ENCODE results near the gene ZNF653. TPM values are rescaled to one million over a fixed set of nuclear protein-coding genes. Genes with fewer than 3 reads are reported as not detected.
A peak's percentile ranks its signal among the peaks of the same experiment; 100 is the strongest.

ZNF653 gene
- total RNA-seq, 1 donor from 2014 or later = 12.5 TPM

DNA sequence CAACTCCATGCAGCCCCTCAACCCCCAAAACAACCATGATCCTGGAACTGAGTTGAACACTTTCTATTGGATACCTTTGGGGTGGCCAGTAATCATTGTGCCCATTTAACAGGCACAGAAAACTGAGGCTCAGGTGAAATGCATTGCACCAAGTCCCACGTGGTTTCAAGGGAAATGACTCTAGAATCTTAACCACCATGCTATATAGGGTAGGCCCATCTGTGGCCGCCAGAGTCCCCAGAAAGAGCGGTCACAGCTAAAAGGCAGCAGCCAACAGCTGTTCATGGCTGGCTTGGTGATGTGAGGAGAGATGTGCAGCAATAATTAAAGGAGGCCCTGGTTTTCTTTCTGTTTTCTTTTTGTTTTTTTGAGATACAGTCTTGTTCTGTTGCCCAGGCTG lies 35.6 kb upstream of the ZNF653 start:
- peaks cover 28% of the 10 kb centered on the region for H3K4me1 ChIP-seq
- peak overlapping the region; percentile 43 to 56 for H3K4me3 ChIP-seq
- no peaks in the 10 kb centered on the region for H3K27me3 ChIP-seq
- H3K9me3 ChIP-seq = no peaks in the 10 kb centered on the region
- TF ChIP-seq POLR2A (IDR thresholded peaks at IDR 0.05) = no peak
- TF ChIP-seq POLR2AphosphoS5 (IDR thresholded peaks at IDR 0.05; ENCODE audit: insufficient read depth in 1 of 2, low read depth in 1 of 2) = no peak
- TF ChIP-seq, protein P1, sequence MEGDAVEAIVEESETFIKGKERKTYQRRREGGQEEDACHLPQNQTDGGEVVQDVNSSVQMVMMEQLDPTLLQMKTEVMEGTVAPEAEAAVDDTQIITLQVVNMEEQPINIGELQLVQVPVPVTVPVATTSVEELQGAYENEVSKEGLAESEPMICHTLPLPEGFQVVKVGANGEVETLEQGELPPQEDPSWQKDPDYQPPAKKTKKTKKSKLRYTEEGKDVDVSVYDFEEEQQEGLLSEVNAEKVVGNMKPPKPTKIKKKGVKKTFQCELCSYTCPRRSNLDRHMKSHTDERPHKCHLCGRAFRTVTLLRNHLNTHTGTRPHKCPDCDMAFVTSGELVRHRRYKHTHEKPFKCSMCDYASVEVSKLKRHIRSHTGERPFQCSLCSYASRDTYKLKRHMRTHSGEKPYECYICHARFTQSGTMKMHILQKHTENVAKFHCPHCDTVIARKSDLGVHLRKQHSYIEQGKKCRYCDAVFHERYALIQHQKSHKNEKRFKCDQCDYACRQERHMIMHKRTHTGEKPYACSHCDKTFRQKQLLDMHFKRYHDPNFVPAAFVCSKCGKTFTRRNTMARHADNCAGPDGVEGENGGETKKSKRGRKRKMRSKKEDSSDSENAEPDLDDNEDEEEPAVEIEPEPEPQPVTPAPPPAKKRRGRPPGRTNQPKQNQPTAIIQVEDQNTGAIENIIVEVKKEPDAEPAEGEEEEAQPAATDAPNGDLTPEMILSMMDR (IDR thresholded peaks at IDR 0.05) = no peak
- H3K27ac ChIP-seq = peak overlapping the region; percentile 94
- no peak for DNase-seq (ENCODE audit: extremely low spot score in 2 of 2)
- no peaks in the 10 kb centered on the region for H3K36me3 ChIP-seq
- intact Hi-C loops (cut with DNase I) = no loop called here

DNA sequence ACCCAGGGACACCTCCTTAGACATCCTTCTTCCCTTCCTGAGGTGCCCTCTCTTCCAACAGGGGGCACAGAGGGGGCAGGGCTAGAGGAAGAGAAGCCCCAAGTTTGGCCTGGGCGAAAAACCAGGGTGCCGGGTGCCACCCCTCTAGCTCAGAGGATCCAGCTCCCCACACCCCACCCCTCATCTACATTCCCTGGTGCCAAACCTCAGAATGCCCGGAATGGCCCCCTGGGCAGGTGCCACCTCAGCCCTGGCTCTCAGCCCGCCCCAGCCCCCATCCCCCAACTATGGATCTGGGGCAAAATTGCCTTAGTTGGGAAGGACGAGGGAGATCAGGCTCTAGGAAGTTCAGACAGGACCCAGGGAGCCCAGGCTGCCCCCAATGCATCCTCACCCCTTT lies 35.0 kb upstream of the ZNF653 start:
- peak overlapping the region; percentile 43 to 56 for H3K4me3 ChIP-seq
- H3K27me3 ChIP-seq = no peaks in the 10 kb centered on the region
- TF ChIP-seq POLR2AphosphoS5 (IDR thresholded peaks at IDR 0.05; ENCODE audit: insufficient read depth in 1 of 2, low read depth in 1 of 2) (no peak), POLR2A (IDR thresholded peaks at IDR 0.05) (no peak)
- TF ChIP-seq, protein P1 (IDR thresholded peaks at IDR 0.05) = no peak
- intact Hi-C loops (cut with DNase I) = no loop called here
- peaks cover 32% of the 10 kb centered on the region for H3K4me1 ChIP-seq
- no peaks in the 10 kb centered on the region for H3K36me3 ChIP-seq
- H3K27ac ChIP-seq = peak overlapping the region; percentile 94
- no peak for DNase-seq (ENCODE audit: extremely low spot score in 2 of 2)
- no peaks in the 10 kb centered on the region for H3K9me3 ChIP-seq

- Histone ChIP-seq H3K27ac (peak overlapping the region; percentile 94), H3K4me3 (peak overlapping the region; percentile 43 to 56), H3K27me3 (no peaks in the 10 kb centered on the region), H3K9me3 (no peaks in the 10 kb centered on the region), H3K36me3 (no peaks in the 10 kb centered on the region), H3K4me1 (peaks cover 39% of the 10 kb centered on the region)
- TF ChIP-seq POLR2AphosphoS5 (IDR thresholded peaks at IDR 0.05; ENCODE audit: insufficient read depth in 1 of 2, low read depth in 1 of 2) (peak in 1 of 2 donors; percentile 77), POLR2A (IDR thresholded peaks at IDR 0.05) (no peak)
- no peak for DNase-seq (ENCODE audit: extremely low spot score in 2 of 2)
- intact Hi-C loops (cut with DNase I) = no loop called here
Measured at GRCh38 chr19:11539495-11540365, 34.1 kb upstream of the ZNF653 start.

DNA sequence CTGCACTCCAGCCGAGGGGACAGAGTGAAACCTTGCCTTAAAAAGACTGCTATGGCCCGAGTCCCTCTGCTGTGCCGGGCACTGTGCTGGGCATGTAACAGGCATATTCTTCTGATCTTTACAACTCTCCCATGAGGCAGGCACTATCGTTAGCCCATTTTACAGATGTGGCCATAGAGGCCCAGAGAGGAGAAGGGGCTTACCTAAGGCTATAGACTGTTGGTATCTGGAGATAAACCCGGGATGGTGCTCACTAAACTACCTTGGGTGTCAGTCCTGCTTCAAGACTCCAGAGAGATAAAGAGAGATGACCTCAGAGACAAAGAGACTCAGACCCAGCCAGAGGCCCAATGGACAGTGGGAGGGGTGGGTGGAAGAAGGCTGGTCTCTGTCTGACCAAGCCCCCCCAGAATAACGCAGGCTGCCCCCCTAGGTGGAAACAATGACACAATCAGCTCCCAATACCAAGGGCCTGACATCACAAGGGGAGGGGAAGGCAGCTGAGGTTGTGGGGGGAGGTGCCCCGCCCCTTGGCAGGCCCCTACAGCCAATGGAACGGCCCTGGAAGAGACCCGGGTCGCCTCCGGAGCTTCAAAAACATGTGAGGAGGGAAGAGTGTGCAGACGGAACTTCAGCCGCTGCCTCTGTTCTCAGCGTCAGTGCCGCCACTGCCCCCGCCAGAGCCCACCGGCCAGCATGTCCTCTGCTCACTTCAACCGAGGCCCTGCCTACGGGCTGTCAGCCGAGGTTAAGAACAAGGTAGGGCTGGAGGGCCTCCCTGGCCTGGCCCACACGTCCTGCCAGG lies 32.8 kb upstream of the ZNF653 start, which contains the start of gene CNN1:
CNN1 (plus strand) TSS at position 620 of the 805 bp plus-strand sequence; CDS start at position 697, 77 bp downstream.
- no peaks in the 10 kb centered on the region for H3K27me3 ChIP-seq
- DNase-seq (ENCODE audit: extremely low spot score in 2 of 2) = no peak
- no peaks in the 10 kb centered on the region for H3K36me3 ChIP-seq
- intact Hi-C loops (cut with DNase I) = no loop called here
- H3K27ac ChIP-seq = peak within 1 kb of the TSS; percentile 94
- H3K9me3 ChIP-seq = no peaks in the 10 kb centered on the region
- peak within 1 kb of the TSS; percentile 43 to 56 for H3K4me3 ChIP-seq
- TF ChIP-seq, protein P1 (IDR thresholded peaks at IDR 0.05) = no peak
- TF ChIP-seq POLR2A (IDR thresholded peaks at IDR 0.05) = peak in 1 of 2 donors; percentile 74
- peak; percentile 71 to 97 for TF ChIP-seq POLR2AphosphoS5 (IDR thresholded peaks at IDR 0.05; ENCODE audit: insufficient read depth in 1 of 2, low read depth in 1 of 2)
- H3K4me1 ChIP-seq = peaks cover 39% of the 10 kb centered on the region

- TF ChIP-seq, protein P1 (IDR thresholded peaks at IDR 0.05) = peak; percentile 55 to 84 (median 64)
- TF ChIP-seq POLR2A (IDR thresholded peaks at IDR 0.05) (peak in 1 of 2 donors; percentile 21), POLR2AphosphoS5 (IDR thresholded peaks at IDR 0.05; ENCODE audit: insufficient read depth in 1 of 2, low read depth in 1 of 2) (peak; percentile 56 to 86)
- H3K27me3 ChIP-seq = no peaks in the 10 kb centered on the region
- H3K4me1 ChIP-seq = peaks cover 39% of the 10 kb centered on the region
- DNase-seq (ENCODE audit: extremely low spot score in 2 of 2) = no peak
- peak overlapping the region; percentile 25 to 42 for H3K4me3 ChIP-seq
- intact Hi-C loops (cut with DNase I) = no loop called here
- H3K36me3 ChIP-seq = no peaks in the 10 kb centered on the region
- H3K27ac ChIP-seq = peak overlapping the region; percentile 94
- H3K9me3 ChIP-seq = no peaks in the 10 kb centered on the region
Measured at GRCh38 chr19:11535792-11536595, 30.4 kb upstream of the ZNF653 start.
